ENCODE results near the gene ZBTB4.

ZBTB4 gene

GRCh38 chr17:7413346-7413985, 66.0 kb downstream of the ZBTB4 start:
- Histone ChIP-seq H3K27ac (ENCODE audit: low read depth, low read length) (no peak overlapping the region), H3K4me3 (ENCODE audit: low read depth in 1 of 2, low read length in 2 of 2) (no peak overlapping the region), H3K9ac (ENCODE audit: low read length) (no peak overlapping the region), H3K4me1 (ENCODE audit: insufficient read depth, low read length) (no peaks in the 10 kb centered on the region), H3K9me3 (ENCODE audit: low read length) (no peaks in the 10 kb centered on the region), H3K27me3 (ENCODE audit: control insufficient read depth in 1 of 2, insufficient read depth in 2 of 2, low read length in 2 of 2) (no peaks in the 10 kb centered on the region), H3K36me3 (ENCODE audit: insufficient read depth, low read length) (peaks cover 8% of the 10 kb centered on the region)

- Histone ChIP-seq H3K4me1 (ENCODE audit: insufficient read depth, low read length) (no peaks in the 10 kb centered on the region), H3K36me3 (ENCODE audit: insufficient read depth, low read length) (peaks cover 3% of the 10 kb centered on the region), H3K9me3 (ENCODE audit: low read length) (no peaks in the 10 kb centered on the region), H3K27ac (ENCODE audit: low read depth, low read length) (no peak overlapping the region), H3K27me3 (ENCODE audit: control insufficient read depth in 1 of 2, insufficient read depth in 2 of 2, low read length in 2 of 2) (no peaks in the 10 kb centered on the region), H3K4me3 (ENCODE audit: low read depth in 1 of 2, low read length in 2 of 2) (no peak overlapping the region), H3K9ac (ENCODE audit: low read length) (no peak overlapping the region)
These were observed 68.0 kb downstream of the ZBTB4 start for GRCh38 chr17:7411427-7411750.

GRCh38 chr17:7410634-7411426, 68.6 kb downstream of the ZBTB4 start:
- Histone ChIP-seq H3K9me3 (ENCODE audit: low read length) (no peaks in the 10 kb centered on the region), H3K9ac (ENCODE audit: low read length) (no peak overlapping the region), H3K4me1 (ENCODE audit: insufficient read depth, low read length) (peaks cover 4% of the 10 kb centered on the region), H3K4me3 (ENCODE audit: low read depth in 1 of 2, low read length in 2 of 2) (no peak overlapping the region), H3K27me3 (ENCODE audit: control insufficient read depth in 1 of 2, insufficient read depth in 2 of 2, low read length in 2 of 2) (no peaks in the 10 kb centered on the region), H3K27ac (ENCODE audit: low read depth, low read length) (no peak overlapping the region), H3K36me3 (ENCODE audit: insufficient read depth, low read length) (no peaks in the 10 kb centered on the region)

- H3K9me3 ChIP-seq (ENCODE audit: low read length), result no peaks in the 10 kb centered on the region
- H3K27ac ChIP-seq (ENCODE audit: low read depth, low read length), result no peak overlapping the region
- peaks cover 8% of the 10 kb centered on the region for H3K4me1 ChIP-seq (ENCODE audit: insufficient read depth, low read length)
- no peak overlapping the region for H3K9ac ChIP-seq (ENCODE audit: low read length)
- no peak overlapping the region for H3K4me3 ChIP-seq (ENCODE audit: low read depth in 1 of 2, low read length in 2 of 2)
- H3K27me3 ChIP-seq (ENCODE audit: control insufficient read depth in 1 of 2, insufficient read depth in 2 of 2, low read length in 2 of 2), result no peaks in the 10 kb centered on the region
- no peaks in the 10 kb centered on the region for H3K36me3 ChIP-seq (ENCODE audit: insufficient read depth, low read length)
These were observed 69.7 kb downstream of the ZBTB4 start for GRCh38 chr17:7409716-7410115.

Measured in muscle layer of colon (tissue), 2 donors.